Motor neuron (in vitro differentiated cells): ENCODE data around the gene AATK. TPM values are rescaled to one million over a fixed set of nuclear protein-coding genes. Genes with fewer than 3 reads are reported as not detected.

Experiments used
- ATAC-seq, 8 experiments: fragments of 200-7000 bp; cut with Tn5 transposase; replicated peaks in 6 of 8; 2 replicates each; pipeline ENCODE4 v1.8.0; 2021; ENCODE audit warnings: mild to moderate bottlenecking in 8 of 8, moderate library complexity in 8 of 8
- H3K27ac ChIP-seq, 2 donors: fragments of 250-450 bp; sonication (Bioruptor Pico); 2 replicates each; pipeline ENCODE4 v1.9.0; 2021; ENCODE audit warnings: antibody characterized with exemption in 2 of 2, mild to moderate bottlenecking in 2 of 2, moderate library complexity in 1 of 2
- H3K4me1 ChIP-seq, 2 donors: fragments of 250-450 bp; sonication (Bioruptor Pico); replicated peaks in 1 of 2; 2 replicates each; pipeline ENCODE4 v1.6.1; 2021; ENCODE audit warnings: antibody characterized with exemption in 2 of 2, mild to moderate bottlenecking in 2 of 2, moderate library complexity in 1 of 2
- H3K4me3 ChIP-seq, 5 donors: fragments of 250-450 bp; sonication (Bioruptor Pico); 2 replicates each; pipeline ENCODE4 v1.9.0; 2021; ENCODE audit warnings: antibody characterized with exemption in 5 of 5, mild to moderate bottlenecking in 5 of 5, moderate library complexity in 4 of 5
- WGBS, 10 experiments: fragments of 450-650 bp; shearing (Covaris generic); methylation state at CpG; one replicate each; pipeline ENCODE4 v1.0.0; 2022; 5-methylcytosine and 5-hydroxymethylcytosine counted together
- in situ Hi-C, 9 experiments: fragments of 400-800 bp; cut with MboI; loops; one replicate each; pipeline ENCODE4 v1.15.0; 2021; ENCODE audit warnings: low sequenced_read_pairs in 9 of 9, low pct_unique_long_range_greater_than_20kb in 2 of 9; ENCODE audit not compliant: unreplicated experiment in 9 of 9
- total RNA-seq, 8 experiments: library from RNA; unstranded; fragments of 300-600 nt; gene quantifications; 2 replicates each; pipeline versions ENCODE4 v1.2.3 to v1.2.4, GENCODE V29; 2022

Gene AATK
- total RNA-seq, 8 experiments from 2014 or later = 0.36 to 8.1 (median 3.9) TPM

GRCh38 chr17:81138083-81138482 is 27.9 kb downstream of the AATK start:
- peaks cover 7 to 15% of the 10 kb centered on the region in 2 donors for H3K4me1 ChIP-seq
- in situ Hi-C loops = no loop called here
- H3K27ac ChIP-seq = no peak overlapping the region
- no peak overlapping the region for H3K4me3 ChIP-seq
- no peak for ATAC-seq
- 70 to 93% (median 86%) methylated on average over 2 to 10 of the region's 15 CpGs; no CpG with 5 or more reads in 6 of the 10 experiments for WGBS, 10 experiments

- Histone ChIP-seq H3K4me3 (no peak overlapping the region), H3K27ac (no peak overlapping the region), H3K4me1 (peaks cover 12 to 15% of the 10 kb centered on the region in 2 donors)
- in situ Hi-C loops = no loop called here
- WGBS, 10 experiments = 65 to 100% (median 90%) methylated on average over 2 to 4 of the region's 13 CpGs; no CpG with 5 or more reads in 7 of the 10 experiments
- no peak for ATAC-seq
These were observed 28.8 kb downstream of the AATK start for GRCh38 chr17:81137248-81137647.

- no peak for ATAC-seq
- H3K4me1 ChIP-seq = peaks cover 15 to 19% of the 10 kb centered on the region in 2 donors
- WGBS, 10 experiments = 67% methylated on average over 2 of the region's 8 CpGs; no CpG with 5 or more reads in 9 of the 10 experiments
- H3K4me3 ChIP-seq = no peak overlapping the region
- in situ Hi-C loops = no loop called here
- no peak overlapping the region for H3K27ac ChIP-seq
These were observed 29.7 kb downstream of the AATK start for GRCh38 chr17:81136366-81136765.

GRCh38 chr17:81135505-81136278 is 30.3 kb downstream of the AATK start:
- peak in 4 of 8 experiments; percentile 18 to 82 (median 63) for ATAC-seq
- in situ Hi-C loops = no loop called here
- Histone ChIP-seq H3K4me1 (peaks cover 18 to 23% of the 10 kb centered on the region in 2 donors), H3K4me3 (no peak overlapping the region), H3K27ac (no peak overlapping the region)
- WGBS, 10 experiments = 25 to 100% (median 87%) methylated on average over 2 to 9 of the region's 28 CpGs; no CpG with 5 or more reads in 5 of the 10 experiments

GRCh38 chr17:81134064-81134781 is 31.8 kb downstream of the AATK start:
- peak in 1 of 8 experiments; percentile 11 for ATAC-seq
- WGBS, 10 experiments = 60 to 100% (median 83%) methylated on average over 1 to 5 of the region's 28 CpGs; no CpG with 5 or more reads in 5 of the 10 experiments
- Histone ChIP-seq H3K27ac (no peak overlapping the region), H3K4me1 (peaks cover 28 to 31% of the 10 kb centered on the region in 2 donors), H3K4me3 (no peak overlapping the region)
- in situ Hi-C loops = no loop called here

- H3K27ac ChIP-seq = no peak overlapping the region
- H3K4me3 ChIP-seq = no peak overlapping the region
- in situ Hi-C loops = no loop called here
- H3K4me1 ChIP-seq = peaks cover 29 to 33% of the 10 kb centered on the region in 2 donors
- 40 to 100% (median 82%) methylated on average over 1 to 6 of the region's 22 CpGs; no CpG with 5 or more reads in 4 of the 10 experiments for WGBS, 10 experiments
- ATAC-seq = no peak
These were observed 33.0 kb downstream of the AATK start for GRCh38 chr17:81132770-81133723.

- H3K27ac ChIP-seq = no peak overlapping the region
- 80 to 100% (median 82%) methylated on average over 1 to 2 of the region's 11 CpGs; no CpG with 5 or more reads in 7 of the 10 experiments for WGBS, 10 experiments
- no peak overlapping the region for H3K4me3 ChIP-seq
- in situ Hi-C loops = no loop called here
- ATAC-seq = no peak
- H3K4me1 ChIP-seq = peaks cover 38 to 41% of the 10 kb centered on the region in 2 donors
These were observed 33.9 kb downstream of the AATK start for GRCh38 chr17:81132197-81132540.

GRCh38 chr17:81131486-81132196 is 34.4 kb downstream of the AATK start:
- H3K27ac ChIP-seq = no peak overlapping the region
- ATAC-seq = no peak
- in situ Hi-C loops = no loop called here
- H3K4me3 ChIP-seq = no peak overlapping the region
- WGBS, 10 experiments = 20 to 100% (median 66%) methylated on average over 1 to 5 of the region's 14 CpGs; no CpG with 5 or more reads in 4 of the 10 experiments
- peaks cover 42 to 45% of the 10 kb centered on the region in 2 donors for H3K4me1 ChIP-seq

- Histone ChIP-seq H3K4me3 (no peak overlapping the region), H3K4me1 (peaks cover 52 to 53% of the 10 kb centered on the region in 2 donors), H3K27ac (no peak overlapping the region)
- WGBS, 10 experiments = 89% methylated on average over 8 of the region's 41 CpGs; no CpG with 5 or more reads in 9 of the 10 experiments
- in situ Hi-C loops = no loop called here
- ATAC-seq = peak in 4 of 8 experiments; percentile 1 to 15 (median 6)
These were observed 35.3 kb downstream of the AATK start for GRCh38 chr17:81130385-81131361.

- in situ Hi-C loops = no loop called here
- WGBS, 10 experiments = 73 to 80% methylated on average over 1 to 5 of the region's 14 CpGs; no CpG with 5 or more reads in 8 of the 10 experiments
- Histone ChIP-seq H3K4me3 (no peak overlapping the region), H3K4me1 (peaks cover 52 to 53% of the 10 kb centered on the region in 2 donors), H3K27ac (no peak overlapping the region)
- no peak for ATAC-seq
These were observed 36.2 kb downstream of the AATK start for GRCh38 chr17:81129711-81130367.

GRCh38 chr17:81129289-81129688 is 36.7 kb downstream of the AATK start:
- Histone ChIP-seq H3K27ac (no peak overlapping the region), H3K4me3 (no peak overlapping the region), H3K4me1 (peaks cover 52 to 53% of the 10 kb centered on the region in 2 donors)
- in situ Hi-C loops = no loop called here
- 100% methylated on average over 1 to 2 of the region's 11 CpGs; no CpG with 5 or more reads in 7 of the 10 experiments for WGBS, 10 experiments
- no peak for ATAC-seq
